ENCODE measurements around the gene IGFBPL1.

DNA sequence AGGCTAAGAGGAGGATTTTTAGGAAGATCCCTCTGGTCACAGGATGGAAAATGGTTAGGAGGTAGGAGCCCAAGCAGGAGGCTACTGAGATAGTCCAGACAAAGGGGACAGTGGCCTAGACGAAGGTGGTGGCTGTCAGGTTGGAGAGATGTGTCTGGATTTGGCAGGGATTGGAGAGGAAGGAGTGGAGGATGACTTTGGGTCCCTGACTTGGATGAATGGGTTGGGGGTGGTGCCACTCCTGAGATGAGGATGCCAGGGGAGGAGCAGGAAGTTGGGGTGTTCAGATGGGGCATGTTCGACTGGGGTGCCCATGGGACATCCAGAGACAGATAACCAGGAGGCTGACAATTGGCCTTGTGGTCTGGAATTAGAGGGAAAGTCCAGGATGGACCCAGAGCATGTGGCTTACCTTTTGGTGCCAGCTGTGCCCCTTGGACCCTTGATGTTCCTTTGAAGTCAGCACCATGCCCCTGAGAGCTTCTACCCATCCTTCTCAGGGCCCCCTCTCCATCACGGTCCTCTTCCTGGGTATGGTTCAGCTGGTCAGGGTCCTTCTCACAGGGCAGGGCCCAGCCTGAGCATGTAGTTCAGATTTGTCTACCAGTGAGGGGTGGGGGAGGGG lies 15.1 kb upstream of the IGFBPL1 start:
- TF ChIP-seq POLR2A (IDR thresholded peaks at IDR 0.05) (no peak), POLR2AphosphoS5 (IDR thresholded peaks at IDR 0.05) (no peak), EP300 (IDR thresholded peaks at IDR 0.05) (no peak)
- TF ChIP-seq, protein P1, sequence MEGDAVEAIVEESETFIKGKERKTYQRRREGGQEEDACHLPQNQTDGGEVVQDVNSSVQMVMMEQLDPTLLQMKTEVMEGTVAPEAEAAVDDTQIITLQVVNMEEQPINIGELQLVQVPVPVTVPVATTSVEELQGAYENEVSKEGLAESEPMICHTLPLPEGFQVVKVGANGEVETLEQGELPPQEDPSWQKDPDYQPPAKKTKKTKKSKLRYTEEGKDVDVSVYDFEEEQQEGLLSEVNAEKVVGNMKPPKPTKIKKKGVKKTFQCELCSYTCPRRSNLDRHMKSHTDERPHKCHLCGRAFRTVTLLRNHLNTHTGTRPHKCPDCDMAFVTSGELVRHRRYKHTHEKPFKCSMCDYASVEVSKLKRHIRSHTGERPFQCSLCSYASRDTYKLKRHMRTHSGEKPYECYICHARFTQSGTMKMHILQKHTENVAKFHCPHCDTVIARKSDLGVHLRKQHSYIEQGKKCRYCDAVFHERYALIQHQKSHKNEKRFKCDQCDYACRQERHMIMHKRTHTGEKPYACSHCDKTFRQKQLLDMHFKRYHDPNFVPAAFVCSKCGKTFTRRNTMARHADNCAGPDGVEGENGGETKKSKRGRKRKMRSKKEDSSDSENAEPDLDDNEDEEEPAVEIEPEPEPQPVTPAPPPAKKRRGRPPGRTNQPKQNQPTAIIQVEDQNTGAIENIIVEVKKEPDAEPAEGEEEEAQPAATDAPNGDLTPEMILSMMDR (IDR thresholded peaks at IDR 0.05), result no peak
